A673 (cell line): ENCODE measurements around the gene POMC. TPM values are rescaled to one million over a fixed set of nuclear protein-coding genes. Genes with fewer than 3 reads are reported as not detected.

Source experiments
- BruUV-seq: library from RNA; stranded (reverse); fragments of 400-500 nt; replicated peaks from 2 replicates; lab custom pipeline; 2021; lab: Mats Ljungman, UMichigan
- CTCF ChIA-PET: fragments of 300-600 bp; sonication (Branson Sonifier 250); formaldehyde crosslinking; loops from one replicate; lab custom pipeline; 2022; ENCODE audit warnings: antibody characterized with exemption; lab: Charles Lee
- POLR2A ChIA-PET: fragments of 300-600 bp; sonication (Branson Sonifier 250); formaldehyde crosslinking; loops from one replicate; lab custom pipeline; 2022; ENCODE audit warnings: antibody characterized with exemption; ENCODE audit not compliant: low non-redundant PET; lab: Charles Lee
- DNase-seq: peaks from one replicate; pipeline ENCODE4 v3.0.0-alpha.2; 2015; ENCODE audit warnings: low spot score
- H3K27ac ChIP-seq: fragments of 200-600 bp; sonication (generic); 2 replicates; pipeline ENCODE4 v1.5.1; 2016; ENCODE audit warnings: mixed run types, low read depth, mild to moderate bottlenecking, mixed read lengths, antibody characterized with exemption, low read length; ENCODE audit not compliant: poor library complexity, severe bottlenecking
- H3K27me3 ChIP-seq: fragments of 200-600 bp; sonication (generic); replicated peaks from 2 replicates; pipeline ENCODE4 v1.6.1; 2017; ENCODE audit warnings: mixed run types, low read depth, mild to moderate bottlenecking, mixed read lengths, antibody characterized with exemption, low read length; ENCODE audit not compliant: insufficient read depth, poor library complexity
- H3K36me3 ChIP-seq: fragments of 200-600 bp; sonication (generic); 2 replicates; pipeline ENCODE4 v1.6.1; 2016; ENCODE audit warnings: mixed run types, mild to moderate bottlenecking, mixed read lengths, antibody characterized with exemption, low read length; ENCODE audit not compliant: insufficient read depth, poor library complexity, severe bottlenecking
- H3K4me1 ChIP-seq: fragments of 200-600 bp; sonication (generic); 2 replicates; pipeline ENCODE4 v1.6.1; 2017; ENCODE audit warnings: mixed run types, mild to moderate bottlenecking, mixed read lengths, antibody characterized with exemption, low read length; ENCODE audit not compliant: insufficient read depth, poor library complexity, severe bottlenecking
- H3K4me3 ChIP-seq: fragments of 200-600 bp; sonication (generic); 2 replicates; pipeline ENCODE4 v1.5.1; 2016; ENCODE audit warnings: low read depth, mixed run types, mild to moderate bottlenecking, mixed read lengths, low read length; ENCODE audit not compliant: poor library complexity, severe bottlenecking
- H3K9me3 ChIP-seq: fragments of 200-600 bp; sonication (generic); 2 replicates; pipeline ENCODE4 v1.6.1; 2016; ENCODE audit warnings: mixed run types, low read depth, mild to moderate bottlenecking, mixed read lengths, antibody characterized with exemption, low read length; ENCODE audit not compliant: poor library complexity, severe bottlenecking
- EZH2 ChIP-seq: fragments of 200-600 bp; sonication (generic); IDR thresholded peaks from 2 replicates; pipeline ENCODE4 v1.6.1; 2017; ENCODE audit warnings: borderline replicate concordance, low read depth, mild to moderate bottlenecking, mixed read lengths, antibody characterized with exemption, low read length; ENCODE audit not compliant: poor library complexity, severe bottlenecking
- intact Hi-C: fragments of 100-400 bp; cut with micrococcal nuclease; formaldehyde crosslinking; loops from one replicate; pipeline ENCODE4 v1.10.0; 2022; ENCODE audit not compliant: unreplicated experiment
- total RNA-seq: library from RNA; stranded (reverse); gene quantifications from 2 replicates; pipeline ENCODE4 v1.2.3, GENCODE V29; 2021
- TF ChIP-seq, protein P1 (sequence below): fragments of 300-800, 200-600 bp; sonication (generic); conservative IDR thresholded peaks from 2 replicates; pipeline ENCODE4 v1.5.1; 2017; ENCODE audit warnings: low read depth, mild to moderate bottlenecking, antibody characterized with exemption, low read length, moderate library complexity, mixed read lengths

POMC gene
- total RNA-seq, 1 experiment from 2014 or later, result not detected

- Histone ChIP-seq H3K27ac (no peak overlapping the region), H3K36me3 (no peaks in the 10 kb centered on the region), H3K27me3 (peaks cover 3% of the 10 kb centered on the region), H3K4me3 (no peak overlapping the region), H3K9me3 (no peaks in the 10 kb centered on the region), H3K4me1 (no peaks in the 10 kb centered on the region)
- CTCF ChIA-PET, result no interaction called here
- TF ChIP-seq, protein P1, sequence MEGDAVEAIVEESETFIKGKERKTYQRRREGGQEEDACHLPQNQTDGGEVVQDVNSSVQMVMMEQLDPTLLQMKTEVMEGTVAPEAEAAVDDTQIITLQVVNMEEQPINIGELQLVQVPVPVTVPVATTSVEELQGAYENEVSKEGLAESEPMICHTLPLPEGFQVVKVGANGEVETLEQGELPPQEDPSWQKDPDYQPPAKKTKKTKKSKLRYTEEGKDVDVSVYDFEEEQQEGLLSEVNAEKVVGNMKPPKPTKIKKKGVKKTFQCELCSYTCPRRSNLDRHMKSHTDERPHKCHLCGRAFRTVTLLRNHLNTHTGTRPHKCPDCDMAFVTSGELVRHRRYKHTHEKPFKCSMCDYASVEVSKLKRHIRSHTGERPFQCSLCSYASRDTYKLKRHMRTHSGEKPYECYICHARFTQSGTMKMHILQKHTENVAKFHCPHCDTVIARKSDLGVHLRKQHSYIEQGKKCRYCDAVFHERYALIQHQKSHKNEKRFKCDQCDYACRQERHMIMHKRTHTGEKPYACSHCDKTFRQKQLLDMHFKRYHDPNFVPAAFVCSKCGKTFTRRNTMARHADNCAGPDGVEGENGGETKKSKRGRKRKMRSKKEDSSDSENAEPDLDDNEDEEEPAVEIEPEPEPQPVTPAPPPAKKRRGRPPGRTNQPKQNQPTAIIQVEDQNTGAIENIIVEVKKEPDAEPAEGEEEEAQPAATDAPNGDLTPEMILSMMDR, result no peak
- no peak for TF ChIP-seq EZH2
- no TSS peak for BruUV-seq
- POLR2A ChIA-PET, result no interaction called here
- intact Hi-C loops, result no loop called here
- DNase-seq, result no peak
These were observed 10.6 kb upstream of the POMC start for GRCh38 chr2:25178976-25179375.

GRCh38 chr2:25177211-25177611 lies 8.8 kb upstream of the POMC start:
- intact Hi-C loops, result no loop called here
- Histone ChIP-seq H3K4me1 (no peaks in the 10 kb centered on the region), H3K27ac (no peak overlapping the region), H3K4me3 (no peak overlapping the region), H3K36me3 (no peaks in the 10 kb centered on the region), H3K9me3 (no peaks in the 10 kb centered on the region), H3K27me3 (peaks cover 6% of the 10 kb centered on the region)
- ChIA-PET CTCF (no interaction called here), POLR2A (no interaction called here)
- BruUV-seq, result no TSS peak
- no peak for TF ChIP-seq EZH2
- TF ChIP-seq, protein P1, result no peak
- DNase-seq, result no peak

DNA sequence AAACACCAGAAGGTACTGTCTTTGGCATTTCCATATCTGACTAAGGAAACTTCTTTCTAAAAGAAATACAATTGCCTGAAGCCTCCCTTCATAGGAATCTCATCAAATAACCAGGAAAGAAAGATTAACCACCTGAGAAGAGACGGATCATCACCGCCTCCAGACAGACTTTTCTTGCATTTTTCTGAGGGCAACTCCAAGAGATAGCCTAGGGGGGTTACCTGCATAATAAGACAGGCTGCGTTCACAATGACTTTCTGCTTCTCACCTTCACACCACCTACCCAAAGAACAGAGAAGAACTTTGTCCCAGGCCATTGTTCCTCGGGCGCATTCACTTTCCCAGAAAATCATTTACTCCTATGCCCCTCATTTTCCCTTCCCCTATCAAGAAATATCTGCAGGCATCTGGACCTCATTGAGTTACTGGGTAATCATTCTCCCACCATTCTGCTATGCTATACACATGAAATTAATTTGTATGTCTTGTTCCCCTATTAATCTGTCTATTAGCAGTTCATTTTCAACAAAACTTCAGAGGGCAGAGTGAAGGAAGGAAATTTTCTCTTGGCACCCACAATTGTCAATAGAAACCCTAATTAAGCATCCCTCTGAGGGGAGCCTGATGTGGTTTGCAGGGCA lies 8.3 kb upstream of the POMC start:
- H3K27ac ChIP-seq, result no peak overlapping the region
- H3K9me3 ChIP-seq, result no peaks in the 10 kb centered on the region
- BruUV-seq, result no TSS peak
- peaks cover 6% of the 10 kb centered on the region for H3K27me3 ChIP-seq
- DNase-seq, result no peak
- H3K4me1 ChIP-seq, result no peaks in the 10 kb centered on the region
- H3K4me3 ChIP-seq, result no peak overlapping the region
- ChIA-PET CTCF (no interaction called here), POLR2A (no interaction called here)
- H3K36me3 ChIP-seq, result no peaks in the 10 kb centered on the region
- TF ChIP-seq, protein P1, result no peak
- no peak for TF ChIP-seq EZH2
- intact Hi-C loops, result no loop called here
